Skeletal muscle tissue (tissue), 4 donors: Measurements from ENCODE around the gene CTRB1. TPM values are rescaled to one million over a fixed set of nuclear protein-coding genes. Genes with fewer than 3 reads are reported as not detected.
A peak's percentile ranks its signal among the peaks of the same experiment; 100 is the strongest.

Experiments
- H3K27ac ChIP-seq: one replicate; pipeline ENCODE4 v1.7.0; 2013; ENCODE audit warnings: mild to moderate bottlenecking, low read depth, low read length, inconsistent platforms
- H3K27me3 ChIP-seq, 3 donors: one replicate each; pipeline ENCODE4 v1.7.0; 2013; ENCODE audit warnings: low read length in 3 of 3; ENCODE audit not compliant: control insufficient read depth in 3 of 3, insufficient read depth in 3 of 3
- H3K36me3 ChIP-seq, 3 donors: one replicate each; pipeline ENCODE4 v1.7.0; 2013; ENCODE audit warnings: low read length in 3 of 3; ENCODE audit not compliant: control insufficient read depth in 3 of 3, insufficient read depth in 3 of 3
- H3K4me1 ChIP-seq, 3 donors: one replicate each; pipeline ENCODE4 v1.7.0; 2013; ENCODE audit warnings: low read length in 3 of 3, mild to moderate bottlenecking in 3 of 3; ENCODE audit not compliant: control insufficient read depth in 3 of 3, insufficient read depth in 3 of 3
- H3K4me3 ChIP-seq, 3 donors: one replicate each; pipeline ENCODE4 v1.7.0; 2013; ENCODE audit warnings: low read length in 3 of 3
- H3K9ac ChIP-seq, 3 donors: one replicate each; pipeline ENCODE4 v1.7.0; 2013; ENCODE audit warnings: low read length in 3 of 3, mild to moderate bottlenecking in 3 of 3, moderate library complexity in 2 of 3, low read depth in 1 of 3
- H3K9me3 ChIP-seq, 3 donors: one replicate each; pipeline ENCODE4 v1.7.0; 2013; ENCODE audit warnings: low read length in 3 of 3; ENCODE audit not compliant: control insufficient read depth in 3 of 3
- total RNA-seq: library from RNA; depleted of rRNA; stranded (reverse); fragments of >200 nt; gene quantifications from one replicate; pipeline ENCODE4 v1.2.3, GENCODE V29; 2014
- donor health status: Osteomylitis.

CTRB1 gene
- total RNA-seq, 1 donor from 2014 or later = not detected

GRCh38 chr16:75230471-75231110 is 11.8 kb downstream of the CTRB1 start:
- H3K9me3 ChIP-seq = no peaks in the 10 kb centered on the region
- peak overlapping the region; percentile 12 to 33 (median 16) for H3K9ac ChIP-seq
- peaks cover 0 to 2% (median 0%) of the 10 kb centered on the region in 3 donors for H3K27me3 ChIP-seq
- peaks cover 44 to 46% (median 46%) of the 10 kb centered on the region in 3 donors for H3K36me3 ChIP-seq
- H3K4me3 ChIP-seq = no peak overlapping the region
- H3K27ac ChIP-seq = no peak overlapping the region
- peaks cover 14 to 28% (median 21%) of the 10 kb centered on the region in 3 donors for H3K4me1 ChIP-seq

GRCh38 chr16:75231570-75231969 is 12.8 kb downstream of the CTRB1 start:
- H3K27ac ChIP-seq = no peak overlapping the region
- H3K27me3 ChIP-seq = peaks cover 0 to 3% (median 0%) of the 10 kb centered on the region in 3 donors
- peaks cover 14 to 28% (median 21%) of the 10 kb centered on the region in 3 donors for H3K4me1 ChIP-seq
- H3K9me3 ChIP-seq = no peaks in the 10 kb centered on the region
- peaks cover 51 to 54% (median 52%) of the 10 kb centered on the region in 3 donors for H3K36me3 ChIP-seq
- no peak overlapping the region for H3K9ac ChIP-seq
- no peak overlapping the region for H3K4me3 ChIP-seq

- no peaks in the 10 kb centered on the region for H3K9me3 ChIP-seq
- peaks cover 45 to 50% (median 48%) of the 10 kb centered on the region in 3 donors for H3K36me3 ChIP-seq
- peaks cover 26 to 44% (median 40%) of the 10 kb centered on the region in 3 donors for H3K4me1 ChIP-seq
- no peak overlapping the region for H3K4me3 ChIP-seq
- H3K9ac ChIP-seq = peak overlapping the region in 1 of 3 donors; percentile 35
- H3K27ac ChIP-seq = peak overlapping the region; percentile 71
- H3K27me3 ChIP-seq = peaks cover 0 to 2% (median 0%) of the 10 kb centered on the region in 3 donors
Observed at GRCh38 chr16:75233611-75233938, 14.8 kb downstream of the CTRB1 start.

- H3K27ac ChIP-seq = peak overlapping the region; percentile 71
- H3K9ac ChIP-seq = peak overlapping the region in 1 of 3 donors; percentile 57
- H3K4me1 ChIP-seq = peaks cover 41 to 55% (median 55%) of the 10 kb centered on the region in 3 donors
- peaks cover 0 to 2% (median 0%) of the 10 kb centered on the region in 3 donors for H3K27me3 ChIP-seq
- H3K4me3 ChIP-seq = no peak overlapping the region
- H3K9me3 ChIP-seq = no peaks in the 10 kb centered on the region
- H3K36me3 ChIP-seq = peaks cover 35 to 41% (median 36%) of the 10 kb centered on the region in 3 donors
Observed at GRCh38 chr16:75234856-75235696, 16.3 kb downstream of the CTRB1 start.

GRCh38 chr16:75235721-75236193 is 17.0 kb downstream of the CTRB1 start:
- H3K36me3 ChIP-seq = peaks cover 35 to 45% (median 35%) of the 10 kb centered on the region in 3 donors
- no peaks in the 10 kb centered on the region for H3K9me3 ChIP-seq
- peaks cover 0 to 2% (median 0%) of the 10 kb centered on the region in 3 donors for H3K27me3 ChIP-seq
- no peak overlapping the region for H3K4me3 ChIP-seq
- peaks cover 41 to 58% (median 55%) of the 10 kb centered on the region in 3 donors for H3K4me1 ChIP-seq
- no peak overlapping the region for H3K9ac ChIP-seq
- no peak overlapping the region for H3K27ac ChIP-seq

GRCh38 chr16:75236232-75236631 is 17.4 kb downstream of the CTRB1 start:
- Histone ChIP-seq H3K4me1 (peaks cover 44 to 62% (median 59%) of the 10 kb centered on the region in 3 donors), H3K27ac (no peak overlapping the region), H3K9me3 (no peaks in the 10 kb centered on the region), H3K9ac (no peak overlapping the region), H3K27me3 (peaks cover 0 to 2% (median 0%) of the 10 kb centered on the region in 3 donors), H3K36me3 (peaks cover 38 to 50% (median 39%) of the 10 kb centered on the region in 3 donors), H3K4me3 (no peak overlapping the region)

GRCh38 chr16:75236736-75237397 is 18.1 kb downstream of the CTRB1 start:
- Histone ChIP-seq H3K36me3 (peaks cover 45 to 51% (median 45%) of the 10 kb centered on the region in 3 donors), H3K27ac (peak overlapping the region; percentile 93), H3K27me3 (peaks cover 0 to 2% (median 0%) of the 10 kb centered on the region in 3 donors), H3K4me3 (no peak overlapping the region), H3K4me1 (peaks cover 44 to 68% (median 61%) of the 10 kb centered on the region in 3 donors), H3K9me3 (no peaks in the 10 kb centered on the region), H3K9ac (peak overlapping the region in 1 of 3 donors; percentile 83)

- Histone ChIP-seq H3K27me3 (peaks cover 0 to 2% (median 0%) of the 10 kb centered on the region in 3 donors), H3K9me3 (no peaks in the 10 kb centered on the region), H3K4me3 (peak overlapping the region in 1 of 3 donors; percentile 23), H3K27ac (peak overlapping the region; percentile 93), H3K9ac (peak overlapping the region; percentile 20 to 83 (median 64)), H3K36me3 (peaks cover 48 to 55% (median 49%) of the 10 kb centered on the region in 3 donors), H3K4me1 (peaks cover 44 to 71% (median 61%) of the 10 kb centered on the region in 3 donors)
Observed at GRCh38 chr16:75237398-75238131, 18.8 kb downstream of the CTRB1 start.
